K562 (cell line): ENCODE measurements around the gene LCLAT1. TPM values are rescaled to one million over a fixed set of nuclear protein-coding genes. Genes with fewer than 3 reads are reported as not detected.

Experiments used
- ATAC-seq: fragments of 200-7000 bp; cut with Tn5 transposase; 3 replicates; pipeline ENCODE4 v1.9.1; 2020; ENCODE audit warnings: moderate library complexity
- BruUV-seq: library from RNA; stranded (reverse); fragments of 400-500 nt; replicated peaks from 2 replicates; lab custom pipeline; 2021; lab: Mats Ljungman, UMichigan
- CTCF ChIA-PET: fragments of 300-600 bp; formaldehyde crosslinking; extraction: SDS; loops from one replicate; lab custom pipeline; 2021; ENCODE audit warnings: low intra/inter-chr PET ratio; lab: Yijun Ruan, JAX
- POLR2A ChIA-PET: fragments of 300-600, 350-650 bp; sonication (Branson Sonifier 250); formaldehyde crosslinking; extraction: SDS; loops from one replicate; lab custom pipeline; 2021; ENCODE audit warnings: antibody characterized with exemption, inconsistent platforms; lab: Yijun Ruan, JAX
- DNase-seq, 4 experiments: peaks; one replicate each; pipeline versions ENCODE4 v3.0.0 to v3.0.0-alpha.2; 2011 to 2018; ENCODE audit warnings: low spot score in 3 of 4, mixed read lengths in 3 of 4; ENCODE audit errors: extremely low read depth in 1 of 4
- FAIRE-seq: peaks from 2 replicates; lab custom pipeline; 2011; peaks lifted over from hg19 to GRCh38; lab: Jason Lieb, UNC
- H2AFZ ChIP-seq: 2 replicates; pipeline ENCODE4 v1.6.0; 2011; ENCODE audit warnings: low read depth, low read length, control low read depth, inconsistent platforms
- H3K27ac ChIP-seq: fragments of 200-600 bp; 3 replicates; pipeline ENCODE4 v1.8.0; 2011; ENCODE audit warnings: low read depth, mild to moderate bottlenecking, control low read depth, inconsistent platforms, low read length, moderate library complexity, mixed read lengths; ENCODE audit errors: extremely low read depth
- H3K27me3 ChIP-seq, 2 experiments: fragments of 300-600 bp in 1 of 2; 2 replicates in 1 of 2; 3 replicates in 1 of 2; pipeline versions ENCODE4 v1.6.0 to v1.8.0; 2011; ENCODE audit warnings: inconsistent platforms in 2 of 2, low read length in 2 of 2, mild to moderate bottlenecking in 1 of 2, mixed read lengths in 1 of 2, moderate library complexity in 1 of 2; ENCODE audit not compliant: control insufficient read depth in 2 of 2, insufficient read depth in 2 of 2
- H3K36me3 ChIP-seq: fragments of 300-600 bp; 3 replicates; pipeline ENCODE4 v1.8.0; 2011; ENCODE audit warnings: mild to moderate bottlenecking, low read length, inconsistent platforms; ENCODE audit not compliant: control insufficient read depth, insufficient read depth
- H3K4me1 ChIP-seq, 2 experiments: fragments of 200-600 bp in 1 of 2; replicated peaks in 1 of 2; 2 replicates in 1 of 2; 3 replicates in 1 of 2; pipeline versions ENCODE4 v1.5.1 to v1.8.0; 2011; ENCODE audit warnings: inconsistent platforms in 2 of 2, low read length in 2 of 2, mild to moderate bottlenecking in 1 of 2, mixed read lengths in 1 of 2, moderate library complexity in 1 of 2; ENCODE audit not compliant: control insufficient read depth in 2 of 2, insufficient read depth in 2 of 2
- H3K4me2 ChIP-seq: 2 replicates; pipeline ENCODE4 v1.6.1; 2011; ENCODE audit warnings: low read length, control low read depth, inconsistent platforms, mixed read lengths; ENCODE audit not compliant: insufficient read depth
- H3K4me3 ChIP-seq: fragments of 200-600 bp; sonication (generic), shearing (Covaris generic); 2 replicates; pipeline ENCODE4 v1.5.1; 2016; ENCODE audit warnings: control low read depth, inconsistent platforms
- H3K79me2 ChIP-seq: fragments of 200-600 bp; 3 replicates; pipeline ENCODE4 v1.8.0; 2011; ENCODE audit warnings: low read length, inconsistent platforms; ENCODE audit not compliant: control insufficient read depth, insufficient read depth
- H3K9ac ChIP-seq, 2 experiments: 2 replicates each; pipeline versions ENCODE4 v1.6.0 to v1.6.1; 2011; ENCODE audit warnings: low read depth in 2 of 2, low read length in 2 of 2, control low read depth in 1 of 2, inconsistent platforms in 1 of 2, mild to moderate bottlenecking in 1 of 2, mixed read lengths in 1 of 2; ENCODE audit not compliant: insufficient read depth in 1 of 2
- H3K9me1 ChIP-seq: one replicate; pipeline ENCODE4 v1.6.0; 2011; ENCODE audit warnings: inconsistent platforms, mild to moderate bottlenecking, low read length, moderate library complexity; ENCODE audit not compliant: control insufficient read depth, insufficient read depth
- H3K9me3 ChIP-seq: replicated peaks from 2 replicates; pipeline ENCODE4 v1.5.1; 2011; ENCODE audit warnings: low read depth, low read length, inconsistent platforms; ENCODE audit not compliant: control insufficient read depth, insufficient read depth
- H4K20me1 ChIP-seq: replicated peaks from 2 replicates; pipeline ENCODE4 v1.6.1; 2011; ENCODE audit warnings: low read length, inconsistent platforms, mixed read lengths; ENCODE audit not compliant: control insufficient read depth, insufficient read depth
- HNRNPUL1 ChIP-seq: fragments of 200-400 bp; formaldehyde crosslinking; IDR thresholded peaks from 2 replicates; pipeline ENCODE4 v1.6.1; 2017; ENCODE audit warnings: low read length
- IFI16 ChIP-seq: fragments of 250-450 bp; sonication (Bioruptor Pico); IDR thresholded peaks from 2 replicates; pipeline ENCODE4 v2.1.2; 2022; ENCODE audit warnings: mild to moderate bottlenecking, inconsistent platforms
- KHSRP ChIP-seq: fragments of 450-650 bp; IDR thresholded peaks from 2 replicates; pipeline ENCODE4 v1.6.1; 2017
- NFIC ChIP-seq: fragments of 450-650 bp; IDR thresholded peaks from 2 replicates; pipeline ENCODE4 v1.6.1; 2017; ENCODE audit warnings: mild to moderate bottlenecking, inconsistent platforms
- ZNF436 ChIP-seq: fragments of 250-450, 450-650 bp; sonication (Bioruptor Pico); formaldehyde crosslinking; IDR thresholded peaks from 2 replicates; pipeline ENCODE4 v1.7.0; 2020; ENCODE audit warnings: mild to moderate bottlenecking
- WGBS: fragments of 100-300 bp; shearing (Covaris generic); methylation state at CpG from one replicate; pipeline ENCODE4 v1.1.6; 2016; ENCODE audit warnings: low coverage, mixed read lengths; ENCODE audit not compliant: insufficient coverage; ENCODE audit errors: missing lambda C conversion rate; 5-methylcytosine and 5-hydroxymethylcytosine counted together
- in situ Hi-C: fragments of 300-500 bp; cut with MboI; formaldehyde crosslinking; loops from 4 replicates; pipeline ENCODE4 v1.15.0; 2018; ENCODE audit warnings: inconsistent platforms, mixed read lengths
- intact Hi-C: fragments of 100-400 bp; cut with micrococcal nuclease; formaldehyde crosslinking; loops from 2 replicates; pipeline ENCODE4 v1.14.2; 2022
- polyA plus RNA-seq, 8 experiments: library from polyadenylated mRNA; depleted of rRNA in 4 of 8; stranded (reverse) in 5 of 8; unstranded in 3 of 8; fragments of >200 nt; fragmentation: Nextera tagmentation in 2 of 8; fragmentation: Illumina TruSeq in 1 of 8; extraction: Ambion mirVana in 2 of 8; extraction: Trizol in 1 of 8; gene quantifications; 2 replicates each; pipeline versions ENCODE4 v1.2.1 to v1.2.3, GENCODE V29; 2011 to 2014; ENCODE audit warnings: inconsistent platforms in 1 of 8, missing spikeins in 1 of 8
- total RNA-seq, 7 experiments: library from RNA; depleted of rRNA in 6 of 7; stranded (reverse); fragments of >200 nt in 6 of 7; fragmentation: Illumina TruSeq in 2 of 7; extraction: Trizol in 2 of 7; gene quantifications; 2 replicates each; pipeline versions ENCODE4 v1.2.1 to v1.2.3, GENCODE V29; 2011 to 2021; ENCODE audit warnings: low replicate concordance in 1 of 7
- TF ChIP-seq, protein P1 (sequence below): IDR thresholded peaks from 2 replicates; pipeline ENCODE4 v1.6.1; 2011; ENCODE audit warnings: borderline replicate concordance, low read depth, mild to moderate bottlenecking, moderate library complexity, low read length; ENCODE audit not compliant: insufficient read depth, poor library complexity, severe bottlenecking

Gene LCLAT1
- total and polyA plus RNA-seq, 9 of the 15 experiments (the other 6 are each of a cell fraction or from before 2014, with no cell fraction given): 8.9 to 63.3 (median 25.4) TPM

GRCh38 chr2:30621836-30622235, 174.8 kb downstream of the LCLAT1 start:
- TF ChIP-seq, protein P1, sequence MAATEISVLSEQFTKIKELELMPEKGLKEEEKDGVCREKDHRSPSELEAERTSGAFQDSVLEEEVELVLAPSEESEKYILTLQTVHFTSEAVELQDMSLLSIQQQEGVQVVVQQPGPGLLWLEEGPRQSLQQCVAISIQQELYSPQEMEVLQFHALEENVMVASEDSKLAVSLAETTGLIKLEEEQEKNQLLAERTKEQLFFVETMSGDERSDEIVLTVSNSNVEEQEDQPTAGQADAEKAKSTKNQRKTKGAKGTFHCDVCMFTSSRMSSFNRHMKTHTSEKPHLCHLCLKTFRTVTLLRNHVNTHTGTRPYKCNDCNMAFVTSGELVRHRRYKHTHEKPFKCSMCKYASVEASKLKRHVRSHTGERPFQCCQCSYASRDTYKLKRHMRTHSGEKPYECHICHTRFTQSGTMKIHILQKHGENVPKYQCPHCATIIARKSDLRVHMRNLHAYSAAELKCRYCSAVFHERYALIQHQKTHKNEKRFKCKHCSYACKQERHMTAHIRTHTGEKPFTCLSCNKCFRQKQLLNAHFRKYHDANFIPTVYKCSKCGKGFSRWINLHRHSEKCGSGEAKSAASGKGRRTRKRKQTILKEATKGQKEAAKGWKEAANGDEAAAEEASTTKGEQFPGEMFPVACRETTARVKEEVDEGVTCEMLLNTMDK: no peak
- no peak for TF ChIP-seq NFIC
- no peak for TF ChIP-seq KHSRP
- no peak for TF ChIP-seq IFI16 (CRISPR knock-in tag)
- TF ChIP-seq HNRNPUL1: no peak
- no peak for TF ChIP-seq ZNF436 (CRISPR knock-in tag)
- Histone ChIP-seq H3K4me1 (no peaks in the 10 kb centered on the region), H3K9me3 (no peaks in the 10 kb centered on the region), H3K79me2 (no peaks in the 10 kb centered on the region), H3K9ac (no peak overlapping the region), H3K4me3 (no peak overlapping the region), H3K4me2 (no peak overlapping the region), H3K27ac (no peak overlapping the region), H4K20me1 (no peaks in the 10 kb centered on the region), H3K9me1 (no peaks in the 10 kb centered on the region), H3K36me3 (peaks cover 3% of the 10 kb centered on the region; the same call in 1 of the 3 replicates), H3K27me3 (no peaks in the 10 kb centered on the region), H2AFZ (no peak overlapping the region)
- ChIA-PET CTCF (no interaction called here), POLR2A (interaction anchor here (0.6 to 0.7 kb wide), 2 partner anchors 25 to 732 kb away, joined by 3 read pairs; no protein-coding TSS in a partner anchor)
- ATAC-seq (no peak), FAIRE-seq (no peak), DNase-seq (no peak)
- no TSS peak for BruUV-seq
- intact Hi-C loops: no loop called here
- in situ Hi-C loops: no loop called here
- WGBS: 94% methylated on average over 5 of the region's 5 CpGs
